Brain microvascular endothelial cell (primary cell): ENCODE results near the gene OR5AU1.
"Not testable (repeated sequence)": the region's sequence is repeated elsewhere in the genome, so short reads cannot be mapped to it uniquely, and the experiment has no call there.

Source experiments
- DNase-seq: peaks from one replicate; pipeline ENCODE4 v3.0.0-alpha.2; 2020
- H3K27ac ChIP-seq: fragments of 250-450 bp; sonication (Bioruptor Pico); 2 replicates; pipeline ENCODE4 v1.5.1; 2020; ENCODE audit warnings: mild to moderate bottlenecking, moderate library complexity
- H3K27me3 ChIP-seq: fragments of 250-450 bp; sonication (Bioruptor Pico); replicated peaks from 2 replicates; pipeline ENCODE4 v1.5.1; 2020; ENCODE audit warnings: mild to moderate bottlenecking
- H3K36me3 ChIP-seq: fragments of 250-450 bp; sonication (Bioruptor Pico); replicated peaks from 2 replicates; pipeline ENCODE4 v1.5.1; 2020; ENCODE audit warnings: mild to moderate bottlenecking
- H3K4me3 ChIP-seq: 2 replicates; pipeline ENCODE4 v1.5.1; 2011; ENCODE audit warnings: low read depth, mild to moderate bottlenecking, control low read depth, low read length, moderate library complexity
- in situ Hi-C: cut with HindIII; loops from 2 replicates; pipeline ENCODE4 v1.10.0; 2017; ENCODE audit warnings: low sequenced_read_pairs, low pct_ligation_motif_present
- TF ChIP-seq, protein P1 (sequence below): IDR thresholded peaks from 2 replicates; pipeline ENCODE4 v1.5.1; 2011; ENCODE audit warnings: low read depth, mild to moderate bottlenecking, moderate library complexity, low read length, control low read depth, inconsistent platforms; ENCODE audit errors: missing control alignments

OR5AU1 gene

GRCh38 chr14:21184254-21184653, 28.4 kb upstream of the OR5AU1 start:
- TF ChIP-seq, protein P1, sequence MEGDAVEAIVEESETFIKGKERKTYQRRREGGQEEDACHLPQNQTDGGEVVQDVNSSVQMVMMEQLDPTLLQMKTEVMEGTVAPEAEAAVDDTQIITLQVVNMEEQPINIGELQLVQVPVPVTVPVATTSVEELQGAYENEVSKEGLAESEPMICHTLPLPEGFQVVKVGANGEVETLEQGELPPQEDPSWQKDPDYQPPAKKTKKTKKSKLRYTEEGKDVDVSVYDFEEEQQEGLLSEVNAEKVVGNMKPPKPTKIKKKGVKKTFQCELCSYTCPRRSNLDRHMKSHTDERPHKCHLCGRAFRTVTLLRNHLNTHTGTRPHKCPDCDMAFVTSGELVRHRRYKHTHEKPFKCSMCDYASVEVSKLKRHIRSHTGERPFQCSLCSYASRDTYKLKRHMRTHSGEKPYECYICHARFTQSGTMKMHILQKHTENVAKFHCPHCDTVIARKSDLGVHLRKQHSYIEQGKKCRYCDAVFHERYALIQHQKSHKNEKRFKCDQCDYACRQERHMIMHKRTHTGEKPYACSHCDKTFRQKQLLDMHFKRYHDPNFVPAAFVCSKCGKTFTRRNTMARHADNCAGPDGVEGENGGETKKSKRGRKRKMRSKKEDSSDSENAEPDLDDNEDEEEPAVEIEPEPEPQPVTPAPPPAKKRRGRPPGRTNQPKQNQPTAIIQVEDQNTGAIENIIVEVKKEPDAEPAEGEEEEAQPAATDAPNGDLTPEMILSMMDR: no peak
- in situ Hi-C loops: no loop called here
- H3K4me3 ChIP-seq: no peak overlapping the region
- H3K27me3 ChIP-seq: no peaks in the 10 kb centered on the region
- H3K36me3 ChIP-seq: no peaks in the 10 kb centered on the region
- DNase-seq: no peak
- no peak overlapping the region for H3K27ac ChIP-seq

DNA sequence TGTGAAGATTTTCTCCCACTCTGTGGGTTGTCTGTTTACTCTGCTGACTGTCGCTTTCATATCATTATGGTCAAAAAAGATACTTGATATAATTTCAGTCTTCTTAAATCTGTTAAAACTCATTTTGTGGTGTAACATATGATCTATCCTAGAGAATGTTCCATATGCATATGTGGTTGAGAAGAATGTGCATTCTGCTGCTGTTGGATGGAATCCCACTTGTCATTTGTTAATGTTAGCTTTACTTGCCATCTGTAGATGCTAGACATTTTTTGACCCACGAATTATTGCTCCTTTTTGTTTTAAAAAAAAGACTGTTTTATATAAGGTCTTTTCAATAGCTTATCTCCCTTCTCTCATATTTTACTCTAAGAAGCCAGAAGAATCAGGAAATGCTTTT, 26.3 kb upstream of the OR5AU1 start:
- TF ChIP-seq, protein P1: no peak
- in situ Hi-C loops: no loop called here
- no peaks in the 10 kb centered on the region for H3K36me3 ChIP-seq
- no peak overlapping the region for H3K27ac ChIP-seq
- no peak for DNase-seq
- no peaks in the 10 kb centered on the region for H3K27me3 ChIP-seq
- H3K4me3 ChIP-seq: no peak overlapping the region

GRCh38 chr14:21171128-21171527, 15.3 kb upstream of the OR5AU1 start:
- Histone ChIP-seq H3K4me3 (no peak overlapping the region), H3K27ac (no peak overlapping the region), H3K27me3 (no peaks in the 10 kb centered on the region), H3K36me3 (no peaks in the 10 kb centered on the region)
- TF ChIP-seq, protein P1: no peak
- no peak for DNase-seq
- in situ Hi-C loops: no loop called here

DNA sequence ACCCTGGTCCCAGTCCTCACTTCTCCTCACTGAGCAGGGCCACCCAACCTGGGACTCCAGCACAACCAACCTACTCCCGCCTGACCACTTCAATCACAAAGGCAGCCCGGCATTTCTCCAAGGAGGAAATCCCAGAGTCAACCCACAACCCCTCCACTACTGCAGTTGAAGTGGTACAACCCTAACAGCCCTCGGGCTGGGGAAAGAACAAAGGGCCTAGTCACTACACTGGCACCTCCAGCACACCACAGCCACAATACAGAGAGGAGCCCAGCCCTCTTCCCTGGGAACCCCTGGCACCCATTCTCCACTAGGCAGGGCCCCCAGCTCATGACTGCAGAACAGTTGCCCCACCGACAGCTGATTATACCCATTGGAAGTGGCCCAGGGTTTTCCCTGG, 13.7 kb upstream of the OR5AU1 start:
- in situ Hi-C loops: no loop called here
- Histone ChIP-seq H3K4me3 (no peak overlapping the region), H3K27ac (no peak overlapping the region)

DNA sequence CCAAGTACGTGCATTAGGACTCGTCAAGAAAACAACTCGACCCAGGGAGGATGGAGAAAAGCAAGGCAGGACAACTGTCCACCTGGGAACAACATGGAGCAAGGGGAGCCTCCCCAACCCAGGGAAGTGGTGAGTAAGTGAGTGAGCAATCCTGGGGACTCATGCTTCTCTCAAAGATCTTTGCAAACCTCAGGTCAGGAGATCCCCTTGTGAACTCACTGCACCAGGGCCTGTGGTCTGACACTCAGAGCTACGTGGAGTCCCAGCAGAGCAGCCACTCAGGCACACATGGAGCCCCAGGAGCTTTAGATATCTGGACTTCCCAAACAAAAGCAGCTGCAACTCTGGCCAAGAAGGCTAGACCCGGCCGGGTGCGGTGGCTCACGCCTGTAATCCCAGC, 12.2 kb upstream of the OR5AU1 start:
- in situ Hi-C loops: no loop called here
- Histone ChIP-seq H3K27ac (no peak overlapping the region), H3K36me3 (no peaks in the 10 kb centered on the region), H3K4me3 (no peak overlapping the region), H3K27me3 (no peaks in the 10 kb centered on the region)
- DNase-seq: no peak
- TF ChIP-seq, protein P1: no peak

More for the DNA sequence above, 13.7 kb upstream of the OR5AU1 start:
- no peaks in the 10 kb centered on the region for H3K27me3 ChIP-seq
- no peaks in the 10 kb centered on the region for H3K36me3 ChIP-seq
- TF ChIP-seq, protein P1: no peak
- DNase-seq: no peak

DNA sequence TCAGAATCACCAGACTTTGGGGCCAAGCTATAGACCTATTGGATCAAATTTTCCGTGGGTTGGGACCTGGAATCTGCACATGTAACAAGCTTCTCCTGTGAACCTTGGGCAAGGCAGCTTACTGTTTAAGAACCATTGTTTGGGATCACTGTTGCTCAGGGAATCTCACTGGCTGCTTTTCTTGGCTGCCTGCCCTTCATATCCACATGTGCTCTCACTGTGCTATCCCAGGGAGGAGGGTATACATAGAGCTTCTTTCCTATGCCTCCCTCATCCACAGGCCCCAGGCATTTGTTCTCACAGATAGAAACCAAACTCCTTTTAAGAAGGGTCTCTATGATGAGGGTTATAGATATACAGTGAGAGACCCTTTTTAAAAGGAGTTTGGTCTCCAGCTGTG, 9.8 kb upstream of the OR5AU1 start:
- DNase-seq: peak; percentile 9
- H3K36me3 ChIP-seq, H3K27me3 ChIP-seq, H3K4me3 ChIP-seq, H3K27ac ChIP-seq, in situ Hi-C loops: not testable (repeated sequence)

GRCh38 chr14:21165002-21165605, 9.2 kb upstream of the OR5AU1 start:
- H3K27ac ChIP-seq, H3K27me3 ChIP-seq, H3K36me3 ChIP-seq, in situ Hi-C loops, H3K4me3 ChIP-seq: not testable (repeated sequence)
- DNase-seq: peak; percentile 11
